ENCODE measurements around the gene SENP6.
A peak's percentile ranks its signal among the peaks of the same experiment; 100 is the strongest.

Gene SENP6

DNA sequence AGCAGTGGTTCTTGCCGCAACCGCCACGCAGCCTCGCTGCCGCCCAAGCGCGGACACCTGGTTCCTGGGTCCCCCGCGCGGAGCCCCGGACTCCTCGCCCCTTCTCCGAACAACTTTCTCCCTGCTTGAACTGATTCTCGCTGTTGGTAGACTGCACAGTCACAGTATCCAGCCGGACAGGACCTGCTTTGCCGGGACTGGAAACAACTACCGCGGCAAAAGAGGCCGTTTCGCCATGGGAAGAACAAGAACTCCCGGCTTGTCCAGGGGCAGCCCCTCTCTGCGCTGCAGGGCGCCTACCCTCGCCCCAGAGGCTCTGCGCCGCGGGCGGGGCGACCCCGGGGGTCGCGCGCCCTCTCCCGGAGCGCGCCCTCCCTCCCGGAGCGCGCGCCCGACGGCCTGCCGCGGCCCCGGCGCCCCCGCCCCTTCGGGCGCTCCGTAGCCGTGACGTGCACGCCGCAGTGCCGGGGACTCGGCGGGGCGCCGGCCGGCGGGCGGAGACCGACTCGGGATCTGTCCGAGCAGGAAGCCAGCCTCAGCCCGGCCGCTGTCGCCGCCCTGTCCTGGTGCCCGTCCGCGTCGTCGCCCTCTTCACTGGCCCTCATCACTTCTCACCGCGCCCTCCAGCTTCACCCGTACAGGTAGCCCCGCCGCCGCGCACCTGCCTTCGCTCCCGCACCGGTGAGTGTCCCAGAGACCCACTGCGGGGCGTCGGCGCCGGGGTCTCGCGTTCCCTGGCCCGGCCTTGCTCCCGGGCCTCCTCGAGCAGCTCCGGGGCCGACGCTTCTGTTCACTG lies 147.3 kb downstream of the SENP6 start, which contains the start of gene MYO6:
Gene MYO6 (plus strand): TSS at position 497 of the 796 bp plus-strand sequence. CDS start 68,309 bp downstream, outside the sequence.
- CTCF ChIA-PET = no interaction called here
- TF ChIP-seq LEF1 (IDR thresholded peaks at IDR 0.05; ENCODE audit: borderline replicate concordance) (no peak), BHLHE40 (IDR thresholded peaks at IDR 0.05; ENCODE audit: borderline replicate concordance) (no peak), SUZ12 (IDR thresholded peaks at IDR 0.05) (no peak), L3MBTL2 (conservative IDR thresholded peaks at IDR 0.05) (no peak), FOXM1 (IDR thresholded peaks at IDR 0.05; ENCODE audit: borderline replicate concordance) (peak; percentile 39; the same call in 1 of the 2 replicates), ZNF384 (IDR thresholded peaks at IDR 0.05) (no peak), NFRKB (IDR thresholded peaks at IDR 0.05) (no peak), CTBP1 (IDR thresholded peaks at IDR 0.05; ENCODE audit: borderline replicate concordance) (no peak), SP1 (IDR thresholded peaks at IDR 0.05) (no peak), TARDBP (IDR thresholded peaks at IDR 0.05) (no peak), ARNT (IDR thresholded peaks at IDR 0.05) (0 out of 2 replicates have a peak, but pooled peaks have one; percentile 5), FOXK2 (IDR thresholded peaks at IDR 0.05) (no peak), ELF4 (IDR thresholded peaks at IDR 0.05) (no peak), HDGF (IDR thresholded peaks at IDR 0.05; ENCODE audit: borderline replicate concordance) (no peak), FOXA1 (IDR thresholded peaks at IDR 0.05) (no peak)
- POLR2A ChIA-PET = interaction anchor here (0.6 kb wide), 1 partner anchor 29 kb away, joined by 3 read pairs; no protein-coding TSS in a partner anchor
- peak; percentile 74 for DNase-seq (ENCODE audit: extremely low spot score)

DNA sequence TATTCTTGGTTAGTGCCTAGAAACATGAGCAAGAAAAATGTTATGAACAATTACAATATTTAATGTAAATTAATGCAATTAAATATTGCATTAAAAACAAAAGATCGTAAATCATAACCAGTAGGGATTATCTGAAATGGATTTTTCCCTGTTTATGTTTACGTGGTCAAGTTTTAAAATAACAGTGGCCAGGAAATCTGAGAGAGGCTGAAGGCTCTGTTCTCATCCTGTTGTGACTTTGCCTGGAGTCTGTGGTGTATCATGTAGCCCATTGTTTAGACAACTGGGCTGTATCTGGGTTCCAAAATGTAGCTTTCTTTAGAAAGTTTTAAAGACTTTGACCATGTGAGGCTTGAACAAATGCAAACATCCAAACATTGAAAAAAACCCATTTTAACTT lies 149.8 kb downstream of the SENP6 start:
- ChIA-PET CTCF (no interaction called here), POLR2A (no interaction called here)
- no peak for TF ChIP-seq ARNT (IDR thresholded peaks at IDR 0.05)
- TF ChIP-seq, protein P1, sequence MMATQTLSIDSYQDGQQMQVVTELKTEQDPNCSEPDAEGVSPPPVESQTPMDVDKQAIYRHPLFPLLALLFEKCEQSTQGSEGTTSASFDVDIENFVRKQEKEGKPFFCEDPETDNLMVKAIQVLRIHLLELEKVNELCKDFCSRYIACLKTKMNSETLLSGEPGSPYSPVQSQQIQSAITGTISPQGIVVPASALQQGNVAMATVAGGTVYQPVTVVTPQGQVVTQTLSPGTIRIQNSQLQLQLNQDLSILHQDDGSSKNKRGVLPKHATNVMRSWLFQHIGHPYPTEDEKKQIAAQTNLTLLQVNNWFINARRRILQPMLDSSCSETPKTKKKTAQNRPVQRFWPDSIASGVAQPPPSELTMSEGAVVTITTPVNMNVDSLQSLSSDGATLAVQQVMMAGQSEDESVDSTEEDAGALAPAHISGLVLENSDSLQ (IDR thresholded peaks at IDR 0.05) = peak; percentile 56
- no peak for DNase-seq (ENCODE audit: extremely low spot score)

DNA sequence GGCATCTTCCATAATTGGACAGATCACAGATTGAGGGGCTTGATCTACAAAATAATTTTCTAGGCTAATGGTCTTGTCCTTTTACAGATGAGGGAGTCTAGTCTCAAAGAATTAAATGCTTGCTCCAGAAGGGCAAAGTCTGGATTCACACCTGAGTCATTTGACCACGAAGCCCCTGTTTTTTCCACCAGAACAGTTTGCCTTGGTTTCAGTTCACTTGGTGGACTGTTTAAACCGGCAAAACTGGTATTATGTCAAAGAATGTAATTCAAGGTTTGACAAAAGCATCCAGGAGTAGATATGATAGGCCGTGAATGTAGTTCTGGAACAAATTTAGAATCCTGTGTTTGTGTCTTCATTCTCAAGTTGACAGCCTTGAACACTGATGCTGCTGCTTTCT lies 150.7 kb downstream of the SENP6 start:
- ChIA-PET CTCF (no interaction called here), POLR2A (no interaction called here)
- TF ChIP-seq HDGF (IDR thresholded peaks at IDR 0.05; ENCODE audit: borderline replicate concordance) (no peak), ELF4 (IDR thresholded peaks at IDR 0.05) (no peak), ARNT (IDR thresholded peaks at IDR 0.05) (no peak), CTBP1 (IDR thresholded peaks at IDR 0.05; ENCODE audit: borderline replicate concordance) (no peak), SP1 (IDR thresholded peaks at IDR 0.05) (no peak), FOXK2 (IDR thresholded peaks at IDR 0.05) (no peak)
- DNase-seq (ENCODE audit: extremely low spot score) = no peak

DNA sequence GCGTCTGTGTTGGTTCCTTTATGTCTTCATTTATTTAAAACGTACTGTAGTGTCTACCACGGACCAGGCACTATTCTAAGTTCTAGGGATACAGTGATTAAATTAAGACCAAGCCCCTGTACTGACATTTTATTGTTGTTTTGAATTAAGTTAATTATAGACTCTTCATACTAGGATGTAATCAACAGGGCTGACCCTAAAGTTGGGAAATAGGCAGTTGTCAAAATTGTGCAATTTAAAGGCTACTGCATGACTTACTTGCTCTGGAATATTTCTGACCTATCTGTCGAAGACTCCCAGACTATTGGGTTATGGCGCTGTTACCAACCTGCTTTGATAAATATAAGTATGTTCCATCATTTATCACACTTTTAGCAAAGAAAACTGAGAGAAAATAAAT lies 154.0 kb downstream of the SENP6 start:
- POLR2A ChIA-PET = no interaction called here
- CTCF ChIA-PET = no interaction called here
- no peak for DNase-seq (ENCODE audit: extremely low spot score)
- TF ChIP-seq ARNT (IDR thresholded peaks at IDR 0.05) (no peak), NFRKB (IDR thresholded peaks at IDR 0.05) (no peak), FOXM1 (IDR thresholded peaks at IDR 0.05; ENCODE audit: borderline replicate concordance) (no peak), HDGF (IDR thresholded peaks at IDR 0.05; ENCODE audit: borderline replicate concordance) (no peak), LEF1 (IDR thresholded peaks at IDR 0.05; ENCODE audit: borderline replicate concordance) (no peak), FOXK2 (IDR thresholded peaks at IDR 0.05) (no peak), CTBP1 (IDR thresholded peaks at IDR 0.05; ENCODE audit: borderline replicate concordance) (no peak), SP1 (IDR thresholded peaks at IDR 0.05) (no peak), ELF4 (IDR thresholded peaks at IDR 0.05) (no peak), ZNF384 (IDR thresholded peaks at IDR 0.05) (no peak)

DNA sequence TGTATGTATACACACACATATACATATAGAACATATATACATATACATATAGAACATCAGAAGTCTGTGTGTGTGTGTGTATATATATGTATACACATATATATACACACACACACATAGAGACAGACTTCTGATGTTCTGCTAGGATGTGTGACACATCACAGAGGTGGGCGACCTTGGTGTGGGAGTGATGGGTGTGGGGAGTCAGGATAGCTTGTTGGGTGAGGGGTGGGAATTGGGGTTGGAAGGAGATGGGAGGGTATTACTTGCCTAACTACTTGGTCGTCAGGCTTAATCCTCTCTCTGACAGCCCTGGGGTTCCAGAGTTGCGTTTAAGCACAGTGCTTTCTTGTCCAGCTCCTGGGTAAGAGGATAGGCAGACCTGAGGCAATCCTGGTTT lies 155.6 kb downstream of the SENP6 start:
- no peak for DNase-seq (ENCODE audit: extremely low spot score)
- POLR2A ChIA-PET = no interaction called here
- CTCF ChIA-PET = no interaction called here
- TF ChIP-seq ARNT (IDR thresholded peaks at IDR 0.05) = no peak
- TF ChIP-seq TARDBP (IDR thresholded peaks at IDR 0.05) = no peak
- no peak for TF ChIP-seq L3MBTL2 (conservative IDR thresholded peaks at IDR 0.05)
- TF ChIP-seq ZNF384 (IDR thresholded peaks at IDR 0.05) = no peak
- no peak for TF ChIP-seq CTBP1 (IDR thresholded peaks at IDR 0.05; ENCODE audit: borderline replicate concordance)
- TF ChIP-seq BHLHE40 (IDR thresholded peaks at IDR 0.05; ENCODE audit: borderline replicate concordance) = no peak
- no peak for TF ChIP-seq HDGF (IDR thresholded peaks at IDR 0.05; ENCODE audit: borderline replicate concordance)
- TF ChIP-seq SUZ12 (IDR thresholded peaks at IDR 0.05) = no peak
- TF ChIP-seq, protein P1 (IDR thresholded peaks at IDR 0.05) = no peak
- no peak for TF ChIP-seq NFRKB (IDR thresholded peaks at IDR 0.05)
- no peak for TF ChIP-seq FOXM1 (IDR thresholded peaks at IDR 0.05; ENCODE audit: borderline replicate concordance)

DNA sequence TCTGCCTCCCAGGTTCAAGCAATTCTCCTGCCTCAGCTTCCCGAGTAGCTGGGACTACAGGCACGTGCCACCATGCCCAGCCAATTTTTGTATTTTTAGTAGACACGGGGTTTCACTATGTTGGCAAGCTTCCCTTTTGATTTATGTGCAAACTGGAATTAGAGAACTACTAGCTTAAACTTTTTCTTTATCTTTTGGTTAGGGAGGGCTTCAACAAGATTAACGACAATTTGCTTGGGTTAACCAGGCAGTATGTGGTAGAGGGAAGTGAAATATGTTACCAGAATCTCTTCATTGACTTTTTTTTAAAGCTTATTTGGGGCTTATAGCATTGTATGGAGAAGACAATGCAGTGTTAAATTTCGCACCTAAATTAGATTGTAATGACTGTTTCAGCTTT lies 156.4 kb downstream of the SENP6 start:
- POLR2A ChIA-PET = no interaction called here
- CTCF ChIA-PET = no interaction called here
- TF ChIP-seq, protein P1 (IDR thresholded peaks at IDR 0.05) = 0 out of 2 replicates have a peak, but pooled peaks have one; percentile 14
- no peak for TF ChIP-seq CTBP1 (IDR thresholded peaks at IDR 0.05; ENCODE audit: borderline replicate concordance)
- DNase-seq (ENCODE audit: extremely low spot score) = no peak

DNA sequence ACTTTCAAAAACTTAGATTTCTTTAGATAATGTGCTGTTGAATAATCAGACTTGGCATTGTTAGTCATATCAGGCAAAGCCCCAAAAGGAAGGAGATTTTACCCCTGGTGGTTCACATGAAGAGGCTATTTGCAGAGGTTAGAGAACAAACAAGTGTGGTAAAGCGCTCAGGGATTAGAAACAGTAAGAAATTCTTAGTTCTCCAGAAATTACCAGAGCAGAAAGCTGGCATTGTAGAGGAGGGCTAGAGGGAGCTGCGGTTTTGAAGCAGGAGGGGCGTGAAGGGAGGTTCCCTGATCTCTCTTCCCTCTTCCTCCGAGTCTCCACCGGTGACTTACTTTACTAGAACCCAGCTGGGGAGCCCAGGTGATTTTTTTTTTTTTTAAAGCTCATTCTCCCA lies 157.5 kb downstream of the SENP6 start:
- DNase-seq (ENCODE audit: extremely low spot score) = no peak
- CTCF ChIA-PET = no interaction called here
- TF ChIP-seq ARNT (IDR thresholded peaks at IDR 0.05) (no peak), FOXK2 (IDR thresholded peaks at IDR 0.05) (no peak), HDGF (IDR thresholded peaks at IDR 0.05; ENCODE audit: borderline replicate concordance) (no peak), FOXM1 (IDR thresholded peaks at IDR 0.05; ENCODE audit: borderline replicate concordance) (no peak), BHLHE40 (IDR thresholded peaks at IDR 0.05; ENCODE audit: borderline replicate concordance) (no peak), SUZ12 (IDR thresholded peaks at IDR 0.05) (no peak), ZNF384 (IDR thresholded peaks at IDR 0.05) (no peak), SP1 (IDR thresholded peaks at IDR 0.05) (no peak), ELF4 (IDR thresholded peaks at IDR 0.05) (no peak), FOXA1 (IDR thresholded peaks at IDR 0.05) (no peak), TARDBP (IDR thresholded peaks at IDR 0.05) (no peak), L3MBTL2 (conservative IDR thresholded peaks at IDR 0.05) (no peak), CTBP1 (IDR thresholded peaks at IDR 0.05; ENCODE audit: borderline replicate concordance) (no peak), LEF1 (IDR thresholded peaks at IDR 0.05; ENCODE audit: borderline replicate concordance) (no peak), NFRKB (IDR thresholded peaks at IDR 0.05) (no peak)
- TF ChIP-seq, protein P1 (IDR thresholded peaks at IDR 0.05) = no peak
- POLR2A ChIA-PET = no interaction called here

All from HEK293T (cell line).